ENCODE measurements around the gene KRT4. TPM values are rescaled to one million over a fixed set of nuclear protein-coding genes. Genes with fewer than 3 reads are reported as not detected.

The KRT4 gene
- polyA plus RNA-seq, 1 donor from 2014 or later: not detected

GRCh38 chr12:52819731-52820510 is 6.0 kb upstream of the KRT4 start:
- Histone ChIP-seq H3K9me3 (ENCODE audit: low read length) (no peaks in the 10 kb centered on the region), H3K27ac (ENCODE audit: low read length) (no peak overlapping the region), H3K4me3 (ENCODE audit: low read length) (no peak overlapping the region), H3K4me2 (ENCODE audit: low read length) (no peak overlapping the region), H3K9ac (ENCODE audit: low read length) (no peak overlapping the region), H3K79me2 (replicated peaks; ENCODE audit: insufficient read depth, low read length) (no peaks in the 10 kb centered on the region), H3F3A (ENCODE audit: insufficient read depth, low read length, poor library complexity, severe bottlenecking) (no peaks in the 10 kb centered on the region), H2AFZ (ENCODE audit: low read depth, low read length) (no peak overlapping the region), H3K27me3 (ENCODE audit: insufficient read depth, low read depth, low read length) (no peaks in the 10 kb centered on the region), H3K36me3 (ENCODE audit: insufficient read depth, low read length) (no peaks in the 10 kb centered on the region), H4K20me1 (ENCODE audit: insufficient read depth) (no peaks in the 10 kb centered on the region), H3K9me2 (ENCODE audit: insufficient read depth, low read length) (no peaks in the 10 kb centered on the region)
- TF ChIP-seq EP300 (conservative IDR thresholded peaks at IDR 0.05; ENCODE audit: poor library complexity, severe bottlenecking) (no peak), EZH2 (IDR thresholded peaks at IDR 0.05; ENCODE audit: borderline replicate concordance, insufficient read depth, low read length, poor library complexity, severe bottlenecking) (no peak), MXI1 (conservative IDR thresholded peaks at IDR 0.05; ENCODE audit: poor library complexity, severe bottlenecking) (no peak), POLR2AphosphoS5 (IDR thresholded peaks at IDR 0.05) (no peak), CTCF (IDR thresholded peaks at IDR 0.05; ENCODE audit: poor library complexity, severe bottlenecking) (no peak), REST (IDR thresholded peaks at IDR 0.05; ENCODE audit: borderline replicate concordance) (no peak), TAF1 (IDR thresholded peaks at IDR 0.05; ENCODE audit: low read depth) (no peak), RAD21 (conservative IDR thresholded peaks at IDR 0.05) (no peak), SMC3 (conservative IDR thresholded peaks at IDR 0.05; ENCODE audit: poor library complexity) (no peak)

DNA sequence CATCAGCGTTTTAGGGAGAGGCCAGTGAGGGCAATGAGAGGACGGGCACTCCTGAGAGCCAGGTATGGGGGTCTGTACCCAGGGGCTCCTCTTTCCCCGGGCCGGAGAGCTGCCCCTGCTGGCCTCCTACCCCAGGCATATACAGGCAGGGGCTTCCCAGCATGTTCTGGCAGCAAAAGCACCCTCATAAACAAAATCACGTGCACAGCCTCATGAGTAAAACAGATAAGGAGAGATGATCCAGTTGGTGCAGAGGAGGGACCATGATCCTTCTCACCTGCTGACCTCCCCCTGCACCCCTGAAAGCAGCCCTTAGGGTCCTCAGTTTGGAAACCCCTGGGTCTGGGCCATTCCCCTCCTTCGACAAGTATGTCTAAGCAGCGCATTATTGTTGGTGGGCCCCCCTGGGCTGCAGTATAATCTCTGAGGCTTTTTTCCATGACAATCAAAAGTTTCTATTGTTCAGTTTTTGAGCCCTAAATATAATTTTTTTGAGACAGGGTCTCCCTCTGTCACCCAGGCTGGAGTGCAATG is 5.0 kb upstream of the KRT4 start:
- Histone ChIP-seq H3K27ac (ENCODE audit: low read length) (no peak overlapping the region), H3K4me3 (ENCODE audit: low read length) (no peak overlapping the region), H3K4me2 (ENCODE audit: low read length) (no peak overlapping the region), H3K36me3 (ENCODE audit: insufficient read depth, low read length) (no peaks in the 10 kb centered on the region), H3F3A (ENCODE audit: insufficient read depth, low read length, poor library complexity, severe bottlenecking) (no peaks in the 10 kb centered on the region), H4K20me1 (ENCODE audit: insufficient read depth) (no peaks in the 10 kb centered on the region), H3K79me2 (replicated peaks; ENCODE audit: insufficient read depth, low read length) (no peaks in the 10 kb centered on the region), H3K9me2 (ENCODE audit: insufficient read depth, low read length) (no peaks in the 10 kb centered on the region), H3K27me3 (ENCODE audit: insufficient read depth, low read depth, low read length) (no peaks in the 10 kb centered on the region), H3K9ac (ENCODE audit: low read length) (no peak overlapping the region), H2AFZ (ENCODE audit: low read depth, low read length) (no peak overlapping the region), H3K9me3 (ENCODE audit: low read length) (no peaks in the 10 kb centered on the region)
- TF ChIP-seq SMC3 (conservative IDR thresholded peaks at IDR 0.05; ENCODE audit: poor library complexity) (no peak), MXI1 (conservative IDR thresholded peaks at IDR 0.05; ENCODE audit: poor library complexity, severe bottlenecking) (no peak), CTCF (IDR thresholded peaks at IDR 0.05; ENCODE audit: poor library complexity, severe bottlenecking) (no peak), TAF1 (IDR thresholded peaks at IDR 0.05; ENCODE audit: low read depth) (no peak), REST (IDR thresholded peaks at IDR 0.05; ENCODE audit: borderline replicate concordance) (no peak), EP300 (conservative IDR thresholded peaks at IDR 0.05; ENCODE audit: poor library complexity, severe bottlenecking) (no peak), POLR2AphosphoS5 (IDR thresholded peaks at IDR 0.05) (no peak), EZH2 (IDR thresholded peaks at IDR 0.05; ENCODE audit: borderline replicate concordance, insufficient read depth, low read length, poor library complexity, severe bottlenecking) (no peak), RAD21 (conservative IDR thresholded peaks at IDR 0.05) (no peak)

Measured in neural cell (in vitro differentiated cells).